ENCODE results near the gene PA2G4.
A peak's percentile ranks its signal among the peaks of the same experiment; 100 is the strongest.

Gene PA2G4

DNA sequence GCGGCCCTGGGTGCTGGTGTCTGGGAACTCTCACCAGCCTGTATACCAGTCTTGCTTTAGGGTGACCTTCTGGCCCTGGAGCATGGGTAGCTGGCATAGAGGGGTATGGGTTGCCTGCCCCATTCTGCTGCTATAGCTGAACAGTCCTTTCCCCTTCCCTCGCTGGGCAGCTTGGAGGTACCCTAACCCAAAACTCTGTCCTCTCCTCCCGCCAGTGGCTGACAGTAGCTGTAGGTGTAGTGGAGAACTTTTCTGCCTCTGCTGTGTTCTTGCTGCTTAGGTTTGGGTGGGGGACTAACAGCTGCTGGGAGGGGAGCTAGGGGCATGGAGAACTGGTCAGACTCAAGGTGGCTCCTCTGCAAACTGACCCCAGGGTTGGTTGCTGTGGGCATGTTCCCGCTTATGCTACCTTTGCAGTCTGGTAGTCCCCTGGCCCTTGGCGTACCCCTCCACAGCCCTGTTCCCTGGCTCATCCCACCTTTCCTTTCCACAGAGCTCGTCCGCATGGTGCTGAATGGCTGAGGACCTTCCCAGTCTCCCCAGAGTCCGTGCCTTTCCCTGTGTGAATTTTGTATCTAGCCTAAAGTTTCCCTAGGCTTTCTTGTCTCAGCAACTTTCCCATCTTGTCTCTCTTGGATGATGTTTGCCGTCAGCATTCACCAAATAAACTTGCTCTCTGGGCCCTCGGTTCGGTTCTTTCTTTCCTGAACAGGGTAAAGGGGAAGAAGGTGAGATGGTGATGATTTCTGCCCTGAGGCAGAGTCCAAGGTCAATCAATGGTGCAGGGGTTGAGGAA is 56.7 kb downstream of the PA2G4 start:
- TF ChIP-seq Cebpa-rat (IDR thresholded peaks at IDR 0.05): no peak
- H3K9ac ChIP-seq: peak overlapping the region; percentile 98
- peak overlapping the region; percentile 94 for H3K4me3 ChIP-seq
- no peaks in the 10 kb centered on the region for H3K9me3 ChIP-seq
- H3K4me1 ChIP-seq: peaks cover 39% of the 10 kb centered on the region
- H3K4me2 ChIP-seq: peak overlapping the region; percentile 95
- H3K36me3 ChIP-seq: peaks cover 70% of the 10 kb centered on the region
- peak overlapping the region; percentile 93 for H3K27ac ChIP-seq
- no peaks in the 10 kb centered on the region for H3K27me3 ChIP-seq
- peaks cover 67% of the 10 kb centered on the region for H4K20me1 ChIP-seq

GRCh38 chr12:56161690-56162351 is 57.5 kb downstream of the PA2G4 start:
- TF ChIP-seq Cebpa-rat (IDR thresholded peaks at IDR 0.05): no peak
- Histone ChIP-seq H3K27ac (0 out of 2 replicates have a peak overlapping the region, but pooled peaks have one; percentile 18), H4K20me1 (peaks cover 67% of the 10 kb centered on the region), H3K4me2 (peak overlapping the region; percentile 95), H3K9ac (peak overlapping the region; percentile 98; the same call in 1 of the 2 replicates), H3K36me3 (peaks cover 77% of the 10 kb centered on the region), H3K9me3 (no peaks in the 10 kb centered on the region), H3K4me3 (no peak overlapping the region), H3K4me1 (peaks cover 32% of the 10 kb centered on the region), H3K27me3 (no peaks in the 10 kb centered on the region)

DNA sequence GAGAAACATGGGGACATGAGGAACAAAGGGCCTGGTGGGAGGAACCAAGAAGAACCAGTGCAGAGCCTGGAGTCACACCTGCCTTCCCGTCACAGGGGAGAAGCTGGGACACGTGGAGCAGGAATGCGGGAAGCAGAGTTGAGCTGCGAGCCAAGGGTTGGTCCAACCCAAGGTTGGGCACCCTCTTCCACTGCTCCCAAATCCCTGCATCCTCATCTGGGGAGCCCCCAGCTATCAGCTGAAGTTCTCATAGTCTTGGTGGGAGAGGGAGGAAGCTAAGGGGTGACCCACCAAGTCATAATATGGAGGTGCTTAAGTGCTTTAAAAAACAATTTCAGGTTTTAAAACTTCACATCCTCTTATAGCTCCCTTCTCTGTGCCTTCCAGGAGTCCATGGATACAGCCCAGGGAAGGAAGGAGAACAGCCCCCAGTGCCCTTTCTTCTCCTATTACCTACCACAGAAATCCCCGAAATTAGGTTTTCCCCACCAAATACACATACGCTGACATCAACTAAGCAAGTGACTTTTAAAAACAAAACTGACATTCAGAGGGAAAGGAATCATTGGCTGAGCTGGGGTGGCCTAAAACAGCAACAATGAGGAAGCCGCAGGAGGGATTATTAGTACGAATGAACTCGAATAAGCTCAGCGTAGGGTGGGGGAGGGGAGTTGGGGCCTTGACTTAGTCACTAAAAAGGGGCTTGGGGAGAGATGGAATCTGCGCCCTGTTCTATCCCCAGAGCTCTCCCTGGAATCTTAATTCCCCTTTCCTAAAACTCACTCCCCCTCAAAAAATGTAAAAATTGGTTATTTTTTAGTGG is 58.3 kb downstream of the PA2G4 start:
- no peak overlapping the region for H3K4me2 ChIP-seq
- H3K27ac ChIP-seq: no peak overlapping the region
- H3K9me3 ChIP-seq: no peaks in the 10 kb centered on the region
- no peak for TF ChIP-seq Cebpa-rat (IDR thresholded peaks at IDR 0.05)
- H3K4me1 ChIP-seq: peaks cover 29% of the 10 kb centered on the region
- H3K9ac ChIP-seq: 0 out of 2 replicates have a peak overlapping the region, but pooled peaks have one; percentile 1
- H4K20me1 ChIP-seq: peaks cover 67% of the 10 kb centered on the region
- peaks cover 86% of the 10 kb centered on the region for H3K36me3 ChIP-seq
- no peaks in the 10 kb centered on the region for H3K27me3 ChIP-seq
- H3K4me3 ChIP-seq: no peak overlapping the region

All from BLaER1 (cell line).